ENCODE results near the gene PTPRN2.

DNA sequence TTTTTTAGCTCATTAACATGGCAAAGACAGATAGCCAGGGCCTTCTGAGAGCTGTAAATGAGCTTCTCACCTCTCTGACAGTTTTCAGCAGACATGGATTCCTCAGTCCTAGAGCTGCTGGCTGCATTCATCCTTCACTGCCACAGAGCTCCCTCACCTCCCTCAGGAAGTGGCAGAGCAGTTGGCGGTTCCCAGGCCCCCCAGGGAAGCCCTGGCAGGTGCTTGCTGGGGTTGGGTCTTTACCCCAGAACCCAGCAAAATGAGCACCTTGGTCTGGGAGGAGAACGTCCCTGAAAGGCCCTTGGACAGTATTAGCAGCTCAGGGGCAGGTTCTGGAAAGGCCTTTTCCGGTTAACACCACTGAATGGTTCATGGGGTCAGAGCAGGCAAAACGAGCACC, 288.0 kb downstream of the PTPRN2 start:
- TF ChIP-seq, protein P1, sequence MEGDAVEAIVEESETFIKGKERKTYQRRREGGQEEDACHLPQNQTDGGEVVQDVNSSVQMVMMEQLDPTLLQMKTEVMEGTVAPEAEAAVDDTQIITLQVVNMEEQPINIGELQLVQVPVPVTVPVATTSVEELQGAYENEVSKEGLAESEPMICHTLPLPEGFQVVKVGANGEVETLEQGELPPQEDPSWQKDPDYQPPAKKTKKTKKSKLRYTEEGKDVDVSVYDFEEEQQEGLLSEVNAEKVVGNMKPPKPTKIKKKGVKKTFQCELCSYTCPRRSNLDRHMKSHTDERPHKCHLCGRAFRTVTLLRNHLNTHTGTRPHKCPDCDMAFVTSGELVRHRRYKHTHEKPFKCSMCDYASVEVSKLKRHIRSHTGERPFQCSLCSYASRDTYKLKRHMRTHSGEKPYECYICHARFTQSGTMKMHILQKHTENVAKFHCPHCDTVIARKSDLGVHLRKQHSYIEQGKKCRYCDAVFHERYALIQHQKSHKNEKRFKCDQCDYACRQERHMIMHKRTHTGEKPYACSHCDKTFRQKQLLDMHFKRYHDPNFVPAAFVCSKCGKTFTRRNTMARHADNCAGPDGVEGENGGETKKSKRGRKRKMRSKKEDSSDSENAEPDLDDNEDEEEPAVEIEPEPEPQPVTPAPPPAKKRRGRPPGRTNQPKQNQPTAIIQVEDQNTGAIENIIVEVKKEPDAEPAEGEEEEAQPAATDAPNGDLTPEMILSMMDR (conservative IDR thresholded peaks at IDR 0.05) = no peak
- no peak for TF ChIP-seq EZH2 (IDR thresholded peaks at IDR 0.05; ENCODE audit: low read depth)

Measured in PC-9 (cell line).